ENCODE results near the gene RPL10.

RPL10 gene

DNA sequence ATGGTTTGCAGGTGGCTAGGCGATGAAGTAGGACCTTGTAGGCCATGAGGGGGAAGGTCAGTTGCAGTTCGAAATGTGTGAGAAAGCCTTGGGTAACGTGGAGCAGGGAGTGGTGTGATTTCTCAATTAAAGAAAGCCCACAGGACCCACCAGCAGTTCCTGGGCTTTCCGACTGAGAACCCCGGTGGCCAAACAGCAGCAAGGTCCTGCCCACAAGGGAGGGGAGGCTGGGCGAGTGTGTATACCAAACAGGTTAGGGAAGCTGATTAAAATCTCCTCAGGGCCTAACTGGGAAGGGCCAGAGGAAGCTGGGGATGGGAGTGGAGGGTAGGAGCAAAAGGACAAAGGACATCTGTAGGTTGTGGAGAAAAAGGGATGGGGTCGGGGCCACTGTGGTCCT lies 32.7 kb downstream of the RPL10 start:
- ChIA-PET CTCF (interaction anchor here (1.2 kb wide), 1 partner anchor 21 kb away, joined by 3 read pairs; no protein-coding TSS in a partner anchor), POLR2A (interaction anchor here (0.5 to 1.2 kb wide), 2 partner anchors 17 to 60 kb away, joined by 3 to 4 read pairs; partner anchors contain the start of gene SLC10A3)

DNA sequence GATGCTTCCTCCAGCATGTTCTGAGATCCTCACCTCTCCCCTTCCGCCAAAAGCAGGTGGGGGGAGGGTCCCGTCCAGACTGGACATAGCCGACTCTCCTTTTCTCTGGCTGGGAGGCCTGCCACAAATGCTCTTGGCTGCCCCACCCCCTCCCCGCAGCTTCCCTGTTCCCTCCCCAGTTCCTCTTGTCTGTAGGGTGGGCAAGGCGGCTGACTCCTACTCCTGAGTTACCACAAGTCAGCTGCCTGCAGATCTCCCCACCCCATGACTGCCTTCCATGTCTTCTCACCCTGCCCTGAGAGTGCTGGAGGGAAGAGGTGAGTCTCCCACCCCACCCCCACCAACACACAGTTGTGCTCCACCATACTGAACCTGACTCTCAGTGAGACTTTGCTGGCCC lies 33.2 kb downstream of the RPL10 start:
- DNase-seq (ENCODE audit: low read depth, low spot score), result no peak
- ChIA-PET POLR2A (interaction anchor here (0.5 to 1.2 kb wide), 2 partner anchors 16 to 59 kb away, joined by 3 to 4 read pairs; partner anchors contain the start of gene SLC10A3), CTCF (interaction anchor here (1.2 kb wide), 1 partner anchor 21 kb away, joined by 3 read pairs; no protein-coding TSS in a partner anchor)
- TF ChIP-seq, protein P1, sequence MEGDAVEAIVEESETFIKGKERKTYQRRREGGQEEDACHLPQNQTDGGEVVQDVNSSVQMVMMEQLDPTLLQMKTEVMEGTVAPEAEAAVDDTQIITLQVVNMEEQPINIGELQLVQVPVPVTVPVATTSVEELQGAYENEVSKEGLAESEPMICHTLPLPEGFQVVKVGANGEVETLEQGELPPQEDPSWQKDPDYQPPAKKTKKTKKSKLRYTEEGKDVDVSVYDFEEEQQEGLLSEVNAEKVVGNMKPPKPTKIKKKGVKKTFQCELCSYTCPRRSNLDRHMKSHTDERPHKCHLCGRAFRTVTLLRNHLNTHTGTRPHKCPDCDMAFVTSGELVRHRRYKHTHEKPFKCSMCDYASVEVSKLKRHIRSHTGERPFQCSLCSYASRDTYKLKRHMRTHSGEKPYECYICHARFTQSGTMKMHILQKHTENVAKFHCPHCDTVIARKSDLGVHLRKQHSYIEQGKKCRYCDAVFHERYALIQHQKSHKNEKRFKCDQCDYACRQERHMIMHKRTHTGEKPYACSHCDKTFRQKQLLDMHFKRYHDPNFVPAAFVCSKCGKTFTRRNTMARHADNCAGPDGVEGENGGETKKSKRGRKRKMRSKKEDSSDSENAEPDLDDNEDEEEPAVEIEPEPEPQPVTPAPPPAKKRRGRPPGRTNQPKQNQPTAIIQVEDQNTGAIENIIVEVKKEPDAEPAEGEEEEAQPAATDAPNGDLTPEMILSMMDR (IDR thresholded peaks at IDR 0.05; ENCODE audit: insufficient read depth, low read length, missing control alignments), result no peak
- H3K4me3 ChIP-seq (ENCODE audit: low read depth, low read length), result no peak overlapping the region

More for the DNA sequence above, 32.7 kb downstream of the RPL10 start:
- TF ChIP-seq, protein P1 (IDR thresholded peaks at IDR 0.05; ENCODE audit: insufficient read depth, low read length, missing control alignments), result no peak
- H3K4me3 ChIP-seq (ENCODE audit: low read depth, low read length), result no peak overlapping the region
- DNase-seq (ENCODE audit: low read depth, low spot score), result no peak

GRCh38 chrX:154432210-154432609 lies 34.0 kb downstream of the RPL10 start:
- CTCF ChIA-PET, result no interaction called here
- POLR2A ChIA-PET, result no interaction called here
- DNase-seq (ENCODE audit: low read depth, low spot score), result no peak
- no peak overlapping the region for H3K4me3 ChIP-seq (ENCODE audit: low read depth, low read length)
- TF ChIP-seq, protein P1 (IDR thresholded peaks at IDR 0.05; ENCODE audit: insufficient read depth, low read length, missing control alignments), result no peak

DNA sequence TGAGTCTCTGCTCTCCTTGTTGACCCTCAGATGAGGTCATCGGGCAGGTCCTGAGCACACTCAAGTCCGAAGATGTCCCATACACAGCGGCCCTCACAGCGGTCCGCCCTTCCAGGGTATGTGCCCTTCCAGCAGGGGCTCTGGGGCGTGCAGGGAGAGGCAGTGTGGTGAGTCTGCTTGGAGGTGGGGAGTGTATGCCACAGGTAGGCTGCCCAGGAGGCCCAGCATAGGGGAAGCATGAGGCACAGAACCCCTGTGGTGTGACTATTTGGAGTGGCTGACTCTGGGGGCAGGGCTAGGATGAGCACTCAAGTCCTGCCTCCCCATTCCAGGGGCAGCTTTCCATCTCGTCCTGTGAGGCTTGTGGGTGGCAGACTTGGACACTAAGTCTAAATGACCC lies 35.4 kb downstream of the RPL10 start:
- TF ChIP-seq, protein P1 (IDR thresholded peaks at IDR 0.05; ENCODE audit: insufficient read depth, low read length, missing control alignments), result no peak
- CTCF ChIA-PET, result no interaction called here
- H3K4me3 ChIP-seq (ENCODE audit: low read depth, low read length), result no peak overlapping the region
- POLR2A ChIA-PET, result no interaction called here
- no peak for DNase-seq (ENCODE audit: low read depth, low spot score)

GRCh38 chrX:154434394-154435168 lies 36.4 kb downstream of the RPL10 start:
- ChIA-PET POLR2A (no interaction called here), CTCF (no interaction called here)
- no peak for DNase-seq (ENCODE audit: low read depth, low spot score)
- TF ChIP-seq, protein P1 (IDR thresholded peaks at IDR 0.05; ENCODE audit: insufficient read depth, low read length, missing control alignments), result no peak
- H3K4me3 ChIP-seq (ENCODE audit: low read depth, low read length), result no peak overlapping the region

DNA sequence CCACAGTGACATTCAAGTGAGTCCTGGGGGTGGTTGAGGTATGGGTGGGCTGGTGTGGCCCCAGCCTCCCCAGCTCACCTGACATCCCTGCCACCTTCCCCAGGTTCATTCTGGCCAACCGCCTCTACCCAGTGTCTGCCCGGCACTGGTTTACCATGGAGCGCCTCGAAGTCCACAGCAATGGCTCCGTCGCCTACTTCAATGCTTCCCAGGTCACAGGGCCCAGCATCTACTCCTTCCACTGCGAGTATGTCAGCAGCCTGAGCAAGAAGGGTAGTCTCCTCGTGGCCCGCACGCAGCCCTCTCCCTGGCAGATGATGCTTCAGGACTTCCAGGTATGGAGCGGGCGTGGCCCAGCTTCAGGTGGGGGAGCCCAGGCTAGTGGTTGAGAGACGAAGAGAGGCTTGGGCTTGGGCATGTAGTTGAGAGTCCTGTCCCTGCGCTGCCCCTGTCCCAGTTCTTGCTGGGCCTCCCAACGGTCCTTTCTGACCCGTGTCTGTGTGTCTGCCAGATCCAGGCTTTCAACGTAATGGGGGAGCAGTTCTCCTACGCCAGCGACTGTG lies 37.1 kb downstream of the RPL10 start:
- TF ChIP-seq, protein P1 (IDR thresholded peaks at IDR 0.05; ENCODE audit: insufficient read depth, low read length, missing control alignments), result no peak
- no peak overlapping the region for H3K4me3 ChIP-seq (ENCODE audit: low read depth, low read length)
- ChIA-PET POLR2A (no interaction called here), CTCF (no interaction called here)
- DNase-seq (ENCODE audit: low read depth, low spot score), result no peak
